ENCODE results near the gene HGF.

DNA sequence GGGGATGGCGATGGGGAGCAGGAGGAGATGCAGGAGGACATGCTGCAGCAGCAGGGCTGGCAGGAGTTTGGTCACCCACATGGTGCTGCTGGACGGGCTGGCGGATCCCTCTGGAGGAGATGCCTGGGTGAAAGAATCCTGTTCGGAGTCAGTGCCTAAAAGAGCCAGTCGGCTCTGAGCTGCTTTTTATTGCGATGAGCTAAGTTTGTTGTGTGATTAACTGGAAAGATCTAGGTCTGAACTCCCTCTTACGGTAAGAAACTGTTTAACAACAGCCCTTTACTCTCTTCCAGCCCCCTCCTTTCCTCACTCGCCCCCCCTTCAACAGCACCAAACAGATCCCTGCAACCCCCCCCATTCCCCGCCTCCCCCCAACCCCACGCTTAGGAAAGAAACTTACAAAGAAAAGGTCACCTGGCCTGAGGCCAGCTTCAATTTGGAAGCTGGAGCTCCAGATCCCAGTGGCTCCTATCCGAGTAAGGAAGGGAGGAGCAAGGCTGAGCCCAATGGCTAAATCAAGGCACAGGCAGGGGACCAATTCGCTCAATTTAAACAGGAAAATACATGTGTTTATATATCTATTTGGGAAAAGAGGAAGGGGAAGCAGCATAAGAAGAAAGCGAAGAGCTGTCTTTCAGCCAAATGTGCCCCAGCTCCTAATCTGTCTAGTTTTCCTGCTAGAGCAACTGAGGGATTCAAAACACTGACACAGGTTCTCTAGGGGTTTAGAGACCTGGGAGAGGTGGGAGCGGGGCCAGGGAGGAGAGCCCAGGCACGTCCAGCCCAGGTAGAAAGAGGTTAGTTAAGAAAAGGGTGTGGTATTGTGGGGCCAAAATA is at the start of gene HGF:
- TF ChIP-seq, protein P1, sequence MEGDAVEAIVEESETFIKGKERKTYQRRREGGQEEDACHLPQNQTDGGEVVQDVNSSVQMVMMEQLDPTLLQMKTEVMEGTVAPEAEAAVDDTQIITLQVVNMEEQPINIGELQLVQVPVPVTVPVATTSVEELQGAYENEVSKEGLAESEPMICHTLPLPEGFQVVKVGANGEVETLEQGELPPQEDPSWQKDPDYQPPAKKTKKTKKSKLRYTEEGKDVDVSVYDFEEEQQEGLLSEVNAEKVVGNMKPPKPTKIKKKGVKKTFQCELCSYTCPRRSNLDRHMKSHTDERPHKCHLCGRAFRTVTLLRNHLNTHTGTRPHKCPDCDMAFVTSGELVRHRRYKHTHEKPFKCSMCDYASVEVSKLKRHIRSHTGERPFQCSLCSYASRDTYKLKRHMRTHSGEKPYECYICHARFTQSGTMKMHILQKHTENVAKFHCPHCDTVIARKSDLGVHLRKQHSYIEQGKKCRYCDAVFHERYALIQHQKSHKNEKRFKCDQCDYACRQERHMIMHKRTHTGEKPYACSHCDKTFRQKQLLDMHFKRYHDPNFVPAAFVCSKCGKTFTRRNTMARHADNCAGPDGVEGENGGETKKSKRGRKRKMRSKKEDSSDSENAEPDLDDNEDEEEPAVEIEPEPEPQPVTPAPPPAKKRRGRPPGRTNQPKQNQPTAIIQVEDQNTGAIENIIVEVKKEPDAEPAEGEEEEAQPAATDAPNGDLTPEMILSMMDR (CRISPR knock-in tag; IDR thresholded peaks at IDR 0.05): no peak
- TF ChIP-seq BCL3 (CRISPR knock-in tag; IDR thresholded peaks at IDR 0.05) (no peak), ZNF577 (CRISPR knock-in tag; IDR thresholded peaks at IDR 0.05; ENCODE audit: borderline replicate concordance, low read depth) (no peak)

Measured in HepG2 (cell line).